IMR-90 (cell line): ENCODE results near the gene HOXD10. TPM values are rescaled to one million over a fixed set of nuclear protein-coding genes. Genes with fewer than 3 reads are reported as not detected.

Source experiments
- ATAC-seq: fragments of 200-7000 bp; cut with Tn5 transposase; 2 replicates; pipeline ENCODE4 v1.9.1; 2020; ENCODE audit warnings: low read depth, mild to moderate bottlenecking, moderate library complexity
- BruUV-seq: library from RNA; stranded (reverse); fragments of 400-500 nt; replicated peaks from 2 replicates; lab custom pipeline; 2021; lab: Mats Ljungman, UMichigan
- CTCF ChIA-PET: fragments of 300-600 bp; formaldehyde crosslinking; extraction: SDS; loops from one replicate; lab custom pipeline; 2021; ENCODE audit warnings: antibody characterized with exemption; lab: Yijun Ruan, JAX
- POLR2A ChIA-PET: fragments of 300-600 bp; sonication (Branson Sonifier 250); formaldehyde crosslinking; loops from one replicate; lab custom pipeline; 2022; ENCODE audit warnings: antibody characterized with exemption; ENCODE audit not compliant: unreplicated experiment; lab: Charles Lee
- DNase-seq: peaks from one replicate; pipeline ENCODE4 v3.0.0; 2013
- H2AFZ ChIP-seq: replicated peaks from 2 replicates; pipeline ENCODE3; 2013; ENCODE audit warnings: low read length, mild to moderate bottlenecking; ENCODE audit not compliant: poor library complexity
- H2AK5ac ChIP-seq: 2 replicates; pipeline ENCODE4 v1.6.1; 2013; ENCODE audit warnings: low read depth, low read length, inconsistent platforms
- H2AK9ac ChIP-seq: replicated peaks from 2 replicates; pipeline ENCODE3; 2013; ENCODE audit warnings: mild to moderate bottlenecking, low read depth, low read length, moderate library complexity; ENCODE audit not compliant: poor library complexity
- H2BK120ac ChIP-seq: 2 replicates; pipeline ENCODE4 v1.6.1; 2013; ENCODE audit warnings: low read depth, low read length, inconsistent platforms
- H2BK15ac ChIP-seq: 3 replicates; pipeline ENCODE4 v1.6.1; 2013; ENCODE audit warnings: low read depth, low read length, inconsistent platforms
- H2BK20ac ChIP-seq: 2 replicates; pipeline ENCODE4 v1.6.1; 2013; ENCODE audit warnings: low read depth, mild to moderate bottlenecking, inconsistent platforms, low read length, moderate library complexity
- H2BK5ac ChIP-seq: 2 replicates; pipeline ENCODE4 v1.6.1; 2013; ENCODE audit warnings: mild to moderate bottlenecking, low read depth, low read length, inconsistent platforms; ENCODE audit not compliant: poor library complexity, severe bottlenecking
- H3K14ac ChIP-seq: replicated peaks from 2 replicates; pipeline ENCODE4 v1.6.1; 2013; ENCODE audit warnings: low read depth, low read length, inconsistent platforms
- H3K18ac ChIP-seq: 2 replicates; pipeline ENCODE4 v1.6.1; 2013; ENCODE audit warnings: low read depth, low read length, control low read depth
- H3K23ac ChIP-seq: 2 replicates; pipeline ENCODE4 v1.6.1; 2013; ENCODE audit warnings: low read depth, low read length, inconsistent platforms
- H3K27ac ChIP-seq: 2 replicates; pipeline ENCODE4 v1.5.1; 2013; ENCODE audit warnings: mild to moderate bottlenecking, control low read depth, low read length; ENCODE audit not compliant: insufficient read depth
- H3K27me3 ChIP-seq: 2 replicates; pipeline ENCODE4 v1.6.1; 2013; ENCODE audit warnings: low read length; ENCODE audit not compliant: control insufficient read depth, insufficient read depth
- H3K36me3 ChIP-seq: 2 replicates; pipeline ENCODE4 v1.6.1; 2013; ENCODE audit warnings: low read length, mixed read lengths; ENCODE audit not compliant: control insufficient read depth, insufficient read depth
- H3K4ac ChIP-seq: 2 replicates; pipeline ENCODE4 v1.6.1; 2013; ENCODE audit warnings: low read depth, low read length, inconsistent platforms
- H3K4me1 ChIP-seq: 2 replicates; pipeline ENCODE4 v1.6.1; 2013; ENCODE audit warnings: low read length, mixed read lengths; ENCODE audit not compliant: control insufficient read depth, insufficient read depth
- H3K4me2 ChIP-seq: 2 replicates; pipeline ENCODE4 v1.6.1; 2013; ENCODE audit warnings: low read depth, mild to moderate bottlenecking, control low read depth, low read length, moderate library complexity
- H3K4me3 ChIP-seq: 2 replicates; pipeline ENCODE4 v1.5.1; 2013; ENCODE audit warnings: low read depth, mild to moderate bottlenecking, control low read depth, low read length, moderate library complexity; ENCODE audit not compliant: insufficient read depth
- H3K56ac ChIP-seq: 2 replicates; pipeline ENCODE4 v1.6.1; 2013; ENCODE audit warnings: low read length, inconsistent platforms; ENCODE audit not compliant: insufficient read depth; ENCODE audit errors: extremely low read depth
- H3K79me1 ChIP-seq, 2 experiments: 2 replicates each; pipeline ENCODE4 v1.6.1; 2013; ENCODE audit warnings: low read length in 2 of 2, inconsistent platforms in 1 of 2, low read depth in 1 of 2
- H3K9ac ChIP-seq: 2 replicates; pipeline ENCODE4 v1.6.1; 2013; ENCODE audit warnings: low read depth, low read length, control low read depth
- H3K9me1 ChIP-seq: 2 replicates; pipeline ENCODE4 v1.6.1; 2013; ENCODE audit warnings: low read length, inconsistent platforms; ENCODE audit not compliant: insufficient read depth
- H3K9me3 ChIP-seq: 2 replicates; pipeline ENCODE4 v1.6.1; 2013; ENCODE audit warnings: low read length; ENCODE audit not compliant: control insufficient read depth, insufficient read depth
- H4K20me1 ChIP-seq: 2 replicates; pipeline ENCODE4 v1.6.1; 2013; ENCODE audit warnings: low read length, inconsistent platforms; ENCODE audit not compliant: insufficient read depth
- H4K5ac ChIP-seq: 2 replicates; pipeline ENCODE4 v1.6.1; 2013; ENCODE audit warnings: mild to moderate bottlenecking, low read depth, low read length, control low read depth
- H4K8ac ChIP-seq, 2 experiments: 2 replicates each; pipeline ENCODE4 v1.6.1; 2013; ENCODE audit warnings: low read depth in 2 of 2, low read length in 2 of 2, control low read depth in 1 of 2, inconsistent platforms in 1 of 2
- H4K91ac ChIP-seq: 2 replicates; pipeline ENCODE4 v1.6.1; 2013; ENCODE audit warnings: low read depth, low read length, inconsistent platforms; ENCODE audit not compliant: insufficient read depth
- BHLHE40 ChIP-seq: fragments of 150-350 bp; IDR thresholded peaks from 2 replicates; pipeline ENCODE4 v1.6.1; 2016; ENCODE audit warnings: mild to moderate bottlenecking, low read depth, low read length
- NFE2L2 ChIP-seq: fragments of 150-350 bp; IDR thresholded peaks from 2 replicates; pipeline ENCODE4 v1.6.1; 2016; ENCODE audit warnings: low read depth, mild to moderate bottlenecking, low read length
- RAD21 ChIP-seq: IDR thresholded peaks from 2 replicates; pipeline ENCODE4 v1.6.1; 2012; ENCODE audit warnings: low read length, improper control_type of control experiment
- RFX5 ChIP-seq: IDR thresholded peaks from 2 replicates; pipeline ENCODE4 v1.8.0; 2012; ENCODE audit warnings: low read depth, mild to moderate bottlenecking, low read length, moderate library complexity
- WGBS, 2 experiments: methylation state at CpG; one replicate each; pipeline versions ENCODE4 v1.1.5 to v1.1.7; 2013; ENCODE audit warnings: missing lambda C conversion rate in 2 of 2; ENCODE audit not compliant: insufficient read length in 1 of 2; ENCODE audit errors: extremely low coverage in 2 of 2; 5-methylcytosine and 5-hydroxymethylcytosine counted together
- dilution Hi-C: fragments of 300-500 bp; cut with HindIII; formaldehyde crosslinking; loops from one replicate; pipeline ENCODE4 v1.14.3; 2018; ENCODE audit warnings: low sequenced_read_pairs; ENCODE audit not compliant: unreplicated experiment
- in situ Hi-C: fragments of 300-500 bp; cut with MboI; formaldehyde crosslinking; loops from 3 replicates; pipeline ENCODE4 v1.14.3; 2019; ENCODE audit warnings: low sequenced_read_pairs, inconsistent platforms, mixed read lengths
- intact Hi-C: fragments of 100-400 bp; cut with micrococcal nuclease; formaldehyde crosslinking; loops from 2 replicates; pipeline ENCODE4 v1.10.0; 2022
- polyA plus RNA-seq, 3 experiments: library from polyadenylated mRNA; depleted of rRNA; stranded (reverse); fragments of >200 nt; gene quantifications; 2 replicates each; pipeline ENCODE4 v1.2.3, GENCODE V29; 2012; ENCODE audit warnings: low replicate concordance in 1 of 3
- total RNA-seq: library from RNA; depleted of rRNA; stranded (reverse); fragments of >200 nt; gene quantifications from 2 replicates; pipeline ENCODE4 v1.2.3, GENCODE V29; 2012
- TF ChIP-seq, protein P1 (sequence below): fragments of 150-350 bp; IDR thresholded peaks from 2 replicates; pipeline ENCODE4 v1.6.1; 2016; ENCODE audit warnings: low read depth, mild to moderate bottlenecking, low read length, moderate library complexity, borderline replicate concordance
- TF ChIP-seq, protein P2 (sequence below): fragments of 150-350 bp; IDR thresholded peaks from 2 replicates; pipeline ENCODE4 v1.6.1; 2017; ENCODE audit warnings: mild to moderate bottlenecking, antibody characterized with exemption, low read length, low read depth

The HOXD10 gene
- total and polyA plus RNA-seq, 2 of the 4 experiments (the other 2 are of a cell fraction): not detected

DNA sequence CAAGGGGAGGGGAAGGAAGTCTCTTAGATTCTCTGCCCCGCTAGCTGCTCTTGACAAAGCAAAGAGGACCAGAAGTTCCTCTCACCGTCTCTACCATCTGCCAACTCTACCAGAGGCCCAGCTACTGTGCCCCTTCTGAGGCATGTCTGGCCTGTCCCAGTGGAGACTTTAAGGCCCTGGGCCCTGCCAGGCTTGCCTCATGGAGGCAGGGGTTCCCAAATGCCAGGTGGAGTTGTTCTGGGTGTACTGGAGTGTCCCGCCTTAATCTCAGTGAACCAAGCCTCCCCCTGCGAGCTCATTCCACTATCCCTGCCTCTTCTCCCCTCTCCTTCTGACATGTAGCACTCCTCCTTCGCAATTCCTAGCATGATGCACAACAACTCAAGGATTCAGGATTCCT is 14.7 kb upstream of the HOXD10 start:
- Histone ChIP-seq H2AK5ac (no peak overlapping the region), H2BK15ac (no peak overlapping the region), H3K9me1 (no peaks in the 10 kb centered on the region), H2AK9ac (no peak overlapping the region), H4K20me1 (no peaks in the 10 kb centered on the region), H4K8ac (no peak overlapping the region), H3K9me3 (peaks cover 2% of the 10 kb centered on the region; the same call in 1 of the 2 replicates), H3K4me3 (no peak overlapping the region), H2BK20ac (no peak overlapping the region), H4K91ac (no peak overlapping the region), H3K27me3 (peaks cover 97% of the 10 kb centered on the region), H3K18ac (no peak overlapping the region), H3K4me2 (no peak overlapping the region), H3K56ac (no peak overlapping the region), H3K9ac (no peak overlapping the region), H4K5ac (no peak overlapping the region), H3K27ac (no peak overlapping the region), H3K4ac (no peak overlapping the region), H2BK120ac (no peak overlapping the region), H3K23ac (no peak overlapping the region), H2AFZ (no peak overlapping the region), H2BK5ac (no peak overlapping the region), H3K4me1 (peaks cover under 1% of the 10 kb centered on the region; the same call in 1 of the 2 replicates), H3K79me1 (no peaks in the 10 kb centered on the region), H3K14ac (no peak overlapping the region), H3K36me3 (no peaks in the 10 kb centered on the region)
- TF ChIP-seq BHLHE40: no peak
- TF ChIP-seq, protein P1, sequence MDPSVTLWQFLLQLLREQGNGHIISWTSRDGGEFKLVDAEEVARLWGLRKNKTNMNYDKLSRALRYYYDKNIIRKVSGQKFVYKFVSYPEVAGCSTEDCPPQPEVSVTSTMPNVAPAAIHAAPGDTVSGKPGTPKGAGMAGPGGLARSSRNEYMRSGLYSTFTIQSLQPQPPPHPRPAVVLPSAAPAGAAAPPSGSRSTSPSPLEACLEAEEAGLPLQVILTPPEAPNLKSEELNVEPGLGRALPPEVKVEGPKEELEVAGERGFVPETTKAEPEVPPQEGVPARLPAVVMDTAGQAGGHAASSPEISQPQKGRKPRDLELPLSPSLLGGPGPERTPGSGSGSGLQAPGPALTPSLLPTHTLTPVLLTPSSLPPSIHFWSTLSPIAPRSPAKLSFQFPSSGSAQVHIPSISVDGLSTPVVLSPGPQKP: no peak
- TF ChIP-seq NFE2L2: no peak
- TF ChIP-seq, protein P2, sequence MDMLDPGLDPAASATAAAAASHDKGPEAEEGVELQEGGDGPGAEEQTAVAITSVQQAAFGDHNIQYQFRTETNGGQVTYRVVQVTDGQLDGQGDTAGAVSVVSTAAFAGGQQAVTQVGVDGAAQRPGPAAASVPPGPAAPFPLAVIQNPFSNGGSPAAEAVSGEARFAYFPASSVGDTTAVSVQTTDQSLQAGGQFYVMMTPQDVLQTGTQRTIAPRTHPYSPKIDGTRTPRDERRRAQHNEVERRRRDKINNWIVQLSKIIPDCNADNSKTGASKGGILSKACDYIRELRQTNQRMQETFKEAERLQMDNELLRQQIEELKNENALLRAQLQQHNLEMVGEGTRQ: no peak
- TF ChIP-seq RFX5: no peak
- no peak for TF ChIP-seq RAD21
- ChIA-PET POLR2A (no interaction called here), CTCF (no interaction called here)
- dilution Hi-C loops (no loop called here), in situ Hi-C loops (no loop called here), intact Hi-C loops (no loop called here)
- DNase-seq: no peak
- no peak for ATAC-seq
- WGBS, 2 experiments: no CpG with 5 or more reads among the region's 5 CpGs
- no TSS peak for BruUV-seq
